ENCODE results near the gene DLGAP4.
"Not testable (repeated sequence)": the region's sequence is repeated elsewhere in the genome, so short reads cannot be mapped to it uniquely, and the experiment has no call there.

Gene DLGAP4

GRCh38 chr20:36519012-36519719 lies 213.0 kb downstream of the DLGAP4 start:
- DNase-seq: no peak

DNA sequence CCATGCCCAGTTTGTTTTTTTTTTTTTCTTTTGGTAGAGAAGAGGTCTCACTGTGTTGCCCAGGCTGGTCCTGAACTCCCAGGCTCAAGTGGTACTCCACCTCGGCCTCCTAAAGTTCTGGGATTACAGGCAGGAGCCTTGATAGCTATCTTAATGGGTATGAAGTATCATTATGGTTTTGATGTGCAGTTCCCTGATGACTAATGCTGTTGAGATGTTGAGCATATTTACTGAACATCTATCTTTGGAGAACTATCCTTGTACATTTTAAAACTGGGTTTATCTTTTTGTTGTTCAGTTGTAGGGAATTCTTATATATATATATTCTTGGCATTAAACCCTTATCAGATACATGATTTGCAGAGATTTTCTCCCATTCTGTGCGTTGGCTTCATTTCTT lies 213.8 kb downstream of the DLGAP4 start:
- no peak for DNase-seq

DNA sequence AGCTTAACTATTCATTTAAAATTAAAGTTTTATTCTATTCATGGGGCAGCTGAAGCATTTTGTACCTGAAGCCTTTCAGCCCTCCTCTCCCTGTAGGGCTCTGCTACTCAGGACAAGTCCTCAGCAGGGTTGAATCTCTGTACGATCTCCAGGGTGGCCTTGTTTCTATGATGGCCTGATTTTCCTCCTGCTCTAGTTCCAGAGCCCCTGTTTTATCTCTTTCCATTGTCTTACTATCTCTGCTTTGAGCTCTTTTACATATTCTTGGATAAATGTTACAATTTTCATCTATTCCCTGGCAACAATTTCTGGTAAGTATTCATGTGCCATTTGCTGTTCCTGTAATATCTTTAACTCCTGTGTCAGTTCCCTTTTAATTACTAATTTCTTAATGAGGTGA lies 215.4 kb downstream of the DLGAP4 start:
- no peak for DNase-seq

- not testable (repeated sequence) for DNase-seq
These were observed 216.3 kb downstream of the DLGAP4 start for GRCh38 chr20:36522412-36522811.

DNA sequence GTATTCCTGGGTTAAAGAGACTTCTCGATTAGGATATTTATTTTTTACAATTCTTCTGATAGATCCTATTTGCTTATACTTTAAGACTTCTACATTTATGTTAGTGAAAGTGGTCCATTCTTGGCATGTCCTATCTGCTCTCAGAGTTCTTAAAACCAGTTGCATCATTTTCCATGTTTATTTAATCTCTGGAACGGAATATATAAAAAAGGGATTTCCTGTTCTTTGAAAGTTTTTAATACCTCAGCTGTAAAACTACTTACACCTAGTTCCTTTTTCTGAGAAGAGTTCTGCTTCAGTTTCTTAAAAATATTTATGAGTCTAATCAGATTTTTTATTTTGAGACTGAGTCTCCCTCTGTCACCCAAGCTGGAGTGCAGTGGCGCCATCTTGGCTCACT lies 217.2 kb downstream of the DLGAP4 start:
- DNase-seq: no peak

DNA sequence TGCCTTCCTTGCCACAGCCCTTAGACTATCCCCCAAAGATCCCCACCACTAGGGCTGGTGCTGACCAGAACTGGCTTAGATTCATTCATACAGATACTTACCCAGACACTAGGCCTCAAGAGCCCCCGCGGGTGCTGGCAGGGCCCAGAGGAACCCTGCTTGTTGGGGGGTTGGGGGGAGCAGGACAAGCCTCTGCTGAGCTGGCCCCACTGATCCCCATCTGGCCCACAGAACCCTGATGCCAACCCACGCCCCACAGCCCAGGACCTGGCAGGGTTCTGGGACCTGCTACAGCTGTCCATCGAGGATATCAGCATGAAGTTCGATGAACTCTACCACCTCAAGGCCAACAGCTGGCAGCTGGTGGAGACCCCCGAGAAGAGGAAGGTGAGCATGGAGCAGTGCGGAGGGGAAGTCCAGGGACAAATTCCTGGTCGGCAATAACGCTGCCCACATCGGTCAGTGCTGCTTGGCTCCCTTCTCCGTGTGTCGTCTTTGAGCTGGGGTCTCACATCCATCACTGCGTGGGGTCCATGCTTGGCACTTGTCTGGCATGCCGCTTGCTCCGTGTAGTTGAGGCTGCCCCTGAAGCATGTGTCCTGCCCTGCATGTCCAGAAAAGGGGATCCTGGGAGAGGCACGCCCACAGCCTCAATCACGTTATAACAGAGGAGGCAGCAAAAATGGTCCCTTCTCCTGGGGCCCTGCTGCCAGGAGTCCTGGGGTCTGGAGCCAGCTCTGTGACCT lies 219.7 kb downstream of the DLGAP4 start:
- DNase-seq: no peak

DNA sequence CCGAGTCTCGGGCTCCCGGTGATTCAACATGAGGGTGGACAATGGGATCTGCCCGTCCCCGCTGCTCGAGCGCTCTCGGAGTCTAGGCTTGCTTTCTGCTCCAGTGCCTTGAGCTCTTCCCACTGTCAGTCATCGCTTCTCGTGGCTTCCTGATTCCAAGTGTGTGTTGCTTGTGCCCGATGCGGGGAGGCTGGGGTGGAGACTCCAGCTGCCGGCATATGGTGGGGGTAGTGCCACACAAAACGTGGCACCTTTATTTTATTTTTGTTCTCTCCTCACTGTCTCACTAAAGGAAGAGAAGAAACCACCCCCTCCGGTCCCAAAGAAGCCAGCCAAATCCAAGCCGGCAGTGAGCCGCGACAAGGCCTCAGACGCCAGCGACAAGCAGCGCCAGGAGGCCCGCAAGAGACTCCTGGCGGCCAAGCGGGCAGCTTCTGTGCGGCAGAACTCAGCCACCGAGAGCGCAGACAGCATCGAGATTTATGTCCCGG lies 220.4 kb downstream of the DLGAP4 start:
- no peak for DNase-seq

DNA sequence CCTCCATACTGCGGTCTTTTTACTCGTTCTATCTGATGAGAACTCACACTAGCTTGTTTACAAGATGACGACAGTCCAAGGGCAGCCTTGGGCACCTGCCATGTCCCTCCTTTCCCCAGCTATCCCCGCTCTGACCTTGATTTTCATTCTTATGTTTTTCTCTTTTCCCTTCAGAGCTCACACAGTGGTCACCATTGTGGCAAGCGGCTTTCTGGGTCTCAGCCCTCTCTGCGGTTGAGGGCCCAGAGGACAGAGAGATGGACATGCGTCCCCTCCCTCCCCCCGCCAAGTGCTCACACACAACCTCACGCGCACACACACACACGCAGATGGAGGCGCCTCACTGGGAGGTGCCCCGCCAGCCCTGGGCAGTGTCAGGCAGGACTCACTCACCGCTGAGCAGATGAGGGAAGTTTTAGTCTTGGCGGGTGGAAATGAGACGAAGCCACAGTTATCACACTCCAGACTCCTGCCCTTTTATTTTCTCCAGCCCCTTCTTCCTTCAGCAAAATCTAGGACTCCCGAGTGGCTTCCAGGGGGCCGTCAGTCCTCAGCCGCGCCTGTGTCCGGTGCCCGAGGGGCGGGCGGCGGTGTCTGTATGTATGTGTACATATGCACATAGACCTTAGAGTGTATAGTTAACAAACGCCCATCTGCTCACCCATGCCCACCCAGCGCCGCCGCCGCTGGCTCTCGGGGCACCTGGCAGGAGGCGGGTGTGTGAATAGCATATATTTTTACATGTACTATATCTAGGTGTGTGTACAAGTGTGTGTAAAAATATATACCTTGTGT lies 221.4 kb downstream of the DLGAP4 start:
- no peak for DNase-seq

DNA sequence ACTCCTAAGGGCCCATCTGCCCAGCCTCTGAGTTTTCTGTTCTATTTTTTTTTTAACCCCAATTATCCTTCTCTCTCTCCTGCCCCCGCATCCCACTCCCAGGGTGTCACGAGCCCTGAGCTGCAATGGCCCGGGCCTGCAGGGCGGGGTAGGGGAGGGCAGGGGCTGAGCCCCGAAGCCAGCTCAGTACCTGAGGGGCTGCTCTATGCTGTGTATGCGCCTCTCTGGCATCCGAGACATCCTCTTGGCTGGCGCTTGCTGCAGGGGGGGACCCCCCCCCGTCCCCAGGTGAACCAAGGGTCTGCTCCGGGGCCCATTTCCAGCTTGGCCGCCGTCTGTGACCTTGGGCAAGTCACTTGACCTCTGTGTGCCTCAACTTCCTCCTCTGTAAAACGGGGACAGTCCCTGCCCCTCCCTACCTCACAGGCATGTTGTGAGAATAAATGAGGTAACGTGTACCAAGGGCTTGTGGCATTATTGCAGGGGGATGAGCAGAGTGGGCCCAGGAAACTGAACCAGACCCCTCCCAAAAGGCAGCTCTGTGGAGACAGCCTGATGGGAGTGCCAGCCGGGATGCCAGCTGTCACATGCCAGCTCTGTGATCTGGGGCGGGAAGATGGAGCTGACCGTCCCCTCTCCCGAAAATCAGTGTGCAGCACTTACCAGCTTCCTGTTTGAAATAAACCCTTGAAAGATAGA lies 222.2 kb downstream of the DLGAP4 start:
- DNase-seq: no peak

- no peak for DNase-seq
These were observed 222.8 kb downstream of the DLGAP4 start for GRCh38 chr20:36528875-36529417.

- no peak for DNase-seq
These were observed 226.2 kb downstream of the DLGAP4 start for GRCh38 chr20:36532388-36532787.

DNA sequence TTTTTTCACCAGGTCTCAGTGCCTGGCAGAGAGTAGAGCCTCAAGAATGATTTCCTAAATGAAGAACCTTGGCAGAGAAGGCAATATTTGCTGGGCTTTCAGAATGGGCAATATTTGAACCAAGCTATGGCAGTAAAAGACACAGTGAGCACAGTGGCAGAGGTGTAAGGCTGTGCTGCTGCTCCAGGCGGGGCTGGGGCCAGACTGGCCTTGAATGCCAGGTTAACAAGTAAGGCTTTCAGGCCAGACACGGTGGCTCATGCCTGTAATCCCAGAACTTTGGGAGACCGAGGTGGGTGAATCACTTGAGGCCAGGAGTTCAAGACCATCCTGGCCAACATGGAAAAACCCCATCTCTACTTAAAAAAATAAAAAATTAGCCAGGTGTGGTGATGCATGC lies 226.7 kb downstream of the DLGAP4 start:
- DNase-seq: no peak

DNA sequence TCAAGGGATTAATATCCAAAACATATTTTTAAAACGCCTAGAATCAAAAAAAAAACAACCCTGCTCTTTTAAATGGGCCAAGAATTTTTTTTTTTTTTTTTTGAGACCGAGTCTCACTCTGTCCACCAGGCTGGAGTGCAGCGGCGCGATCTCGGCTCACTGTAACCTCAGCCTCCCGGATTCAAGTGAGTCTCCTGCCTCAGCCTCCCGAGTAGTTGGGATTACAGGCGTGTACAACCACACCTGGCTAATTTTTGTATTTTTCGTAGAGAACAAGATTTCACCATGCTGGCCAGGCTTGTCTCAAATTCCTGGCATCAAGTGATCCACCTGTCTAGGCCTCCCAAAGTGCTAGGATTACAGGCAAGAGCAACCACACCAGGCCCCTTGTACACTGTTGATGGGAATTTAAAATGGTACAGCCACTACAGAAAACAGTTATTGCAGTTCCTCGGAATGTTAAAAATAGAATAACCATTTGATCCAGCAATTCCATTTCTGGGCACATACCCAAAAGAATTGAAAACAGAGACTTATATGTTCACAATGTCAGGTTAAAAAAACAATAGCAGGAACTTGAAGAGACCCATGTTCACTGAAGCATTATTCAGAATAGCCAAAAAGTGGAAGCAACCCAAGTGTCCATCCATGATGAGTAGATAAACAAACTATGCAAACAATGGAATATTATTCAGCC lies 232.0 kb downstream of the DLGAP4 start:
- DNase-seq: no peak

- DNase-seq: no peak
These were observed 234.5 kb downstream of the DLGAP4 start for GRCh38 chr20:36540551-36541211.

GRCh38 chr20:36541227-36541767 lies 235.2 kb downstream of the DLGAP4 start, which contains the start of gene MYL9:
Gene MYL9, plus strand, starts transcription at chr20:36541519. Its CDS starts 3,366 bp downstream, at chr20:36544885.
- no peak for DNase-seq

DNA sequence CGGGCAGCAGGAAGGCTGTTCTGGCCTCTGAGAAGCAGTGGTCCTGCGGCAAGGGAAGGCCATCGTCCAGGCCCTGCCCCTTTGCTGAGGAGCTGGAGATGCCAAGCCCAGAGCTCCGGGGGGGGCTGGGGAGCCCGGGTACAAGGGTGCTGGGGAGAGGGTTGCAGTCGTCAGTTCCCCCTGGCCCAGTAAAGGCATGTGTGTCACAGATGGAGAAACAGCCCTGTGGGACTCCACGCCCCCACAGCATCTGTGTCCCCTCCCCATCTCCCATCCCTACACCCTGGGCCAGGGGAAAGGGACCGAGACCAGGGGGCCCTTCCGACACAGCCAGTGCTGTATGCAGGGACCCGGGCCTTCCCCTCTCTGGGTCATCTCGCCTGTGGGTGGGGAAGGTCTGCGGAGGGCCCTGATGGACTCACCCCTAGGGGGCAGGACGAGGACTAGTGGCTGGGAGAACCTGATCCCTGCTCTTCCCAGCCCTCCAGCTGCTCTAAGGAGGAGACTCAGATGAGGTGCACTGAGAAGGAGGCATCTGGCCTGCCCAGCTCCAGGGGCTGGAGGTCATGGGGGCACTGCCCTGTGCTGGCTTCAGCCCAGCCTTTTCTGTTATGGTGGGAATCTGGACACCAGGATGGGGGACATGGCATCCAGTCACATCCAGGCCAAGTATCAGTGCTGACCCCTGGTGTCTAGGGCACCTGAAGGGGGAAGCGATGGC lies 235.8 kb downstream of the DLGAP4 start:
- DNase-seq: no peak

DNA sequence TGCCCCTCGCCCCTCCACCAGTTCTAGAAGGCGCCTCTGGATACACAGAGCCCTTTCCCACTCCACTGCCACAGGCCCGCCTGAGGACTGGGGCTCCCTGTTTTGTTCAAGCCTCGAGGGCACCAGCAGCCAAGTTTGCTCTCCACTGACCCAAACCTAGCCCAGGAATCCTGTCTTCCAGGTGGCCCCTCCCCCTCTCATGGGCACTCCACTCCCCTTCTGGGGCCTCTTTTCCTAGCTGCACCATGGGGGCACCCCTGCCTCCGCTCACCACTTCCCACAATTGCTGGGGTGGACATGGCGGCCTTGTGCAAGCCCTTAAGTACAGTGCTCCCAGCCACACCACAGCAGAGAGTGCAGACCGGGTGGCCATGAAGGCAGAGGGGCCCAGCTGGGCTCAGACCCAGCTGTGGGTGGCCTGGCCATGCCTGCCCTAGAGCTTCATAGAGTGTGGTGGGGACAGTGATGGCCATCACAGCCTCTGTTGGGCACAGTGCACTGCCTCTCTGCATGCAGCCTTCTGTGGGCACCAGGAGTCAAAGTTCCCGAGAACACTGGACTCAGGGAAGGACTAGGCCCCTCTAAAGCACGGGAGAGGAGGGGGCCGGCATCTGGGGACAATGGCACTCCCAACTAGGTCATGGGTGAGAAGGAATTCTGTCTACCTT lies 236.5 kb downstream of the DLGAP4 start:
- no peak for DNase-seq

GRCh38 chr20:36543184-36544133 lies 237.3 kb downstream of the DLGAP4 start:
- DNase-seq: no peak
